Measurements from ENCODE around the gene PHOSPHO2. TPM values are rescaled to one million over a fixed set of nuclear protein-coding genes. Genes with fewer than 3 reads are reported as not detected.
A peak's percentile ranks its signal among the peaks of the same experiment; 100 is the strongest.

PHOSPHO2 gene
- total and polyA plus RNA-seq, 11 donors = 0.80 to 5.4 (median 3.0) TPM

DNA sequence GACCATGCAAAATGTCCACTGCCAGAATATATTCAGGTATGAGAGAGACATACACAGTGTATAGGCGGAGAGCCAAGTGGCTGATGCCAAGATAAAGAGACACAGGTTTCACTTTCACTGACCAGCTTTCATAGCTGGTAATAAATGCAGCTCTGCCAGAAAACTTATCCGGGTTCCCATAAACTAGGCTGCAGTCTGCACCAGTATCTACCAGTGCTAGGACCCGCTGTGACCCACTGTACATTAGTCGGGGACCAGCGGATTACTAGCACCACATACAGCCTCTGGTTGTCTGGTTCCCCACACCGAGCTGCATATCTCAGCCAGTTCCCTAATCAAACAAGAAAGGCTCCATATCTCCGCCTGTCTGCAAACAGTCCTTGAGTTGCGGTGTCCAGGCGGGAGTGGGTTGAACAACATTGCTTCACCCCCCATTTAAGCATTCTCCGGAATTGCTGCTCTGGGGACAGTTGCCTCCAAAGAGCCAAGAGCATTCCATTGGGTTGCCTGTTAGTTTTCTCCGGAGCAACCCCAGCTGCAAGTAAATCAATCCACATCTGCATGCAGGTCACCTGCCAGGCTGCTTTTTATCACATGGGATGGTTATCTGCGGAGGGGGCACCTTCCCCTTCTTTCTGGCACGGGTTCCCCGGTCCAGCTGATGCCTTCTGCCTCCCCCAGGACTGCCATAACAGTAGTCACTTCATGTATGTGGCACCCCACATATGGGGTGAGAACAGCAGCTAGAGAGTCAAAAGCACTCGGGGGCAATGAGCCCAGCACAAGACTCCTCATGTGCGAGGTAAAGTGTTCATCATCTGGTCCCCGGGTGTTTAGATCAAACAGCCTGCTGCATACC lies 21.3 kb downstream of the PHOSPHO2 start:
- Histone ChIP-seq H3K36me3 (no peaks in the 10 kb centered on the region), H3K4me1 (peaks cover 0 to 26% (median 13%) of the 10 kb centered on the region in 12 donors), H3K9me3 (no peaks in the 10 kb centered on the region), H3K4me3 (peak overlapping the region in 6 of 12 donors; percentile 7 to 34 (median 22)), H3K27me3 (no peaks in the 10 kb centered on the region), H3K27ac (no peak overlapping the region)
- TF ChIP-seq POLR2A (IDR thresholded peaks at IDR 0.05) = no peak
- TF ChIP-seq, protein P1, sequence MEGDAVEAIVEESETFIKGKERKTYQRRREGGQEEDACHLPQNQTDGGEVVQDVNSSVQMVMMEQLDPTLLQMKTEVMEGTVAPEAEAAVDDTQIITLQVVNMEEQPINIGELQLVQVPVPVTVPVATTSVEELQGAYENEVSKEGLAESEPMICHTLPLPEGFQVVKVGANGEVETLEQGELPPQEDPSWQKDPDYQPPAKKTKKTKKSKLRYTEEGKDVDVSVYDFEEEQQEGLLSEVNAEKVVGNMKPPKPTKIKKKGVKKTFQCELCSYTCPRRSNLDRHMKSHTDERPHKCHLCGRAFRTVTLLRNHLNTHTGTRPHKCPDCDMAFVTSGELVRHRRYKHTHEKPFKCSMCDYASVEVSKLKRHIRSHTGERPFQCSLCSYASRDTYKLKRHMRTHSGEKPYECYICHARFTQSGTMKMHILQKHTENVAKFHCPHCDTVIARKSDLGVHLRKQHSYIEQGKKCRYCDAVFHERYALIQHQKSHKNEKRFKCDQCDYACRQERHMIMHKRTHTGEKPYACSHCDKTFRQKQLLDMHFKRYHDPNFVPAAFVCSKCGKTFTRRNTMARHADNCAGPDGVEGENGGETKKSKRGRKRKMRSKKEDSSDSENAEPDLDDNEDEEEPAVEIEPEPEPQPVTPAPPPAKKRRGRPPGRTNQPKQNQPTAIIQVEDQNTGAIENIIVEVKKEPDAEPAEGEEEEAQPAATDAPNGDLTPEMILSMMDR (IDR thresholded peaks at IDR 0.05) = no peak
- ATAC-seq = peak in 3 of 4 donors; percentile 10 to 23 (median 18)
- intact Hi-C loops (cut with DNase I) = no loop called here
- 36 to 42% (median 38%) methylated on average over 11 to 17 of the region's 17 CpGs for WGBS, 4 donors
- peak in 1 of 5 donors; percentile 24 for DNase-seq

DNA sequence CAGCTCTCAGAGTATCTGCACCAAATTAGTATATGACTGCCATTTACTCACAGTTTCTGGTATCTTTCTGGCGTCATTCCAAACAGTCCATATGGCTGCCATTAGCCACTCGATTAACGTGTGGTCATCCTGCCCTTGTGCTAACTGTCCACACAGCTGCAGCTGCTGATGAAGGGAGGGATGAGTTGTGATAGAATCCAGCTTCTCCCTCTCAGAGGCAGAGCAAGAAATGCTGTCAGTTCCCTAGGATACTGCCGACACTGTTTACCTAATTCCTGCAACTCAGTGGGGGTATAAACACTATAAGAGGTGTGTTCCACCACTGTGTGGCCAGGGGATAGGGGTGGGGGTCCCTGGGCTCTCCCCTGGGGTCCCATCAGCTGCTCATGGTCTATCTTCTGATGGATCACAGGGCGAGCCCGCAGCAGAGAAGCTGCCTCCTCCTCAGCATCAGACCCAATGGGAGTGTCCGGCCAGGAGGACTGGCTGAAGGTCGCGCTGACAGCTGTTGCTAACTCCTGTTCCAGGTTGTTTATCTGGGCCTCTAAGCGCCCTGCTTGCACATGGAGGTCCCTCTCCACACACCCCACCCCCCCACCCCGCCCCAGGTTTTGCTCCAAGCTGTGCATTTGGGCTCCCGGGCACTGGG lies 22.1 kb downstream of the PHOSPHO2 start:
- Histone ChIP-seq H3K4me1 (peaks cover 0 to 26% (median 13%) of the 10 kb centered on the region in 12 donors), H3K27me3 (no peaks in the 10 kb centered on the region), H3K36me3 (no peaks in the 10 kb centered on the region), H3K27ac (peak overlapping the region in 1 of 12 donors; percentile 45), H3K9me3 (no peaks in the 10 kb centered on the region), H3K4me3 (peak overlapping the region in 1 of 12 donors; percentile 34)
- intact Hi-C loops (cut with DNase I) = no loop called here
- no peak for TF ChIP-seq POLR2A (IDR thresholded peaks at IDR 0.05)
- TF ChIP-seq, protein P1 (IDR thresholded peaks at IDR 0.05) = no peak
- ATAC-seq (peak; percentile 33 to 52 (median 38)), DNase-seq (peak in 1 of 5 donors; percentile 35)
- 39 to 50% (median 46%) methylated on average over 3 to 12 of the region's 12 CpGs for WGBS, 4 donors

- WGBS, 4 donors = 52 to 61% (median 56%) methylated on average over 8 to 12 of the region's 12 CpGs
- Histone ChIP-seq H3K9me3 (no peaks in the 10 kb centered on the region), H3K36me3 (no peaks in the 10 kb centered on the region), H3K27ac (peak overlapping the region in 1 of 12 donors; percentile 45), H3K4me1 (peaks cover 0 to 26% (median 13%) of the 10 kb centered on the region in 12 donors), H3K27me3 (no peaks in the 10 kb centered on the region), H3K4me3 (no peak overlapping the region)
- peak in 1 of 5 donors; percentile 49 for DNase-seq
- ATAC-seq = peak; percentile 40 to 61 (median 50)
- no peak for TF ChIP-seq POLR2A (IDR thresholded peaks at IDR 0.05)
- TF ChIP-seq, protein P1 (IDR thresholded peaks at IDR 0.05) = no peak
- intact Hi-C loops (cut with DNase I) = no loop called here
These were observed 22.8 kb downstream of the PHOSPHO2 start for GRCh38 chr2:169716938-169717690.

All from heart left ventricle (tissue), 16 donors.